ENCODE results near the gene TUBA1B. TPM values are rescaled to one million over a fixed set of nuclear protein-coding genes. Genes with fewer than 3 reads are reported as not detected.

The TUBA1B gene
- total RNA-seq, 1 donor from 2014 or later = 939 TPM

GRCh38 chr12:49091836-49092085 lies 39.4 kb downstream of the TUBA1B start:
- Histone ChIP-seq H3K27me3 (ENCODE audit: insufficient read depth, low read length) (peaks cover 60% of the 10 kb centered on the region), H3K79me2 (ENCODE audit: insufficient read depth, low read length) (no peaks in the 10 kb centered on the region), H3K9ac (ENCODE audit: low read length) (no peak overlapping the region), H3K4me1 (ENCODE audit: insufficient read depth, low read length) (peaks cover 32% of the 10 kb centered on the region), H3K27ac (ENCODE audit: low read depth, low read length) (no peak overlapping the region), H4K20me1 (ENCODE audit: insufficient read depth, low read length) (peaks cover 33% of the 10 kb centered on the region), H3K9me3 (ENCODE audit: insufficient read depth, low read depth, low read length) (no peaks in the 10 kb centered on the region), H3K36me3 (ENCODE audit: insufficient read depth, low read length) (peaks cover 2% of the 10 kb centered on the region), H2AFZ (ENCODE audit: low read depth, low read length) (peak overlapping the region; percentile 53), H3K4me2 (ENCODE audit: low read length) (peak overlapping the region; percentile 81), H3K4me3 (ENCODE audit: insufficient read depth, low read depth, low read length) (peak overlapping the region; percentile 25)
- Mint-ChIP-seq H3K36me3 (ENCODE audit: low read depth, unreplicated experiment) (peaks cover 16% of the 10 kb centered on the region), H3K9me3 (ENCODE audit: unreplicated experiment) (no peaks in the 10 kb centered on the region), H3K4me1 (ENCODE audit: low read depth, unreplicated experiment) (peaks cover 3% of the 10 kb centered on the region), H3K27ac (ENCODE audit: unreplicated experiment) (no peak overlapping the region), H3K27me3 (ENCODE audit: low read depth, unreplicated experiment) (peaks cover 45% of the 10 kb centered on the region), H3K4me3 (ENCODE audit: unreplicated experiment) (peak overlapping the region; percentile 76)
- DNase-seq (ENCODE audit: low read depth) = no peak
- no peak for FAIRE-seq
- TF ChIP-seq EZH2 (IDR thresholded peaks at IDR 0.05; ENCODE audit: insufficient read depth, low read length) = no peak
- TF ChIP-seq, protein P1, sequence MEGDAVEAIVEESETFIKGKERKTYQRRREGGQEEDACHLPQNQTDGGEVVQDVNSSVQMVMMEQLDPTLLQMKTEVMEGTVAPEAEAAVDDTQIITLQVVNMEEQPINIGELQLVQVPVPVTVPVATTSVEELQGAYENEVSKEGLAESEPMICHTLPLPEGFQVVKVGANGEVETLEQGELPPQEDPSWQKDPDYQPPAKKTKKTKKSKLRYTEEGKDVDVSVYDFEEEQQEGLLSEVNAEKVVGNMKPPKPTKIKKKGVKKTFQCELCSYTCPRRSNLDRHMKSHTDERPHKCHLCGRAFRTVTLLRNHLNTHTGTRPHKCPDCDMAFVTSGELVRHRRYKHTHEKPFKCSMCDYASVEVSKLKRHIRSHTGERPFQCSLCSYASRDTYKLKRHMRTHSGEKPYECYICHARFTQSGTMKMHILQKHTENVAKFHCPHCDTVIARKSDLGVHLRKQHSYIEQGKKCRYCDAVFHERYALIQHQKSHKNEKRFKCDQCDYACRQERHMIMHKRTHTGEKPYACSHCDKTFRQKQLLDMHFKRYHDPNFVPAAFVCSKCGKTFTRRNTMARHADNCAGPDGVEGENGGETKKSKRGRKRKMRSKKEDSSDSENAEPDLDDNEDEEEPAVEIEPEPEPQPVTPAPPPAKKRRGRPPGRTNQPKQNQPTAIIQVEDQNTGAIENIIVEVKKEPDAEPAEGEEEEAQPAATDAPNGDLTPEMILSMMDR (IDR thresholded peaks at IDR 0.05; ENCODE audit: insufficient read depth, low read depth, low read length) = no peak

- H4K20me1 ChIP-seq (ENCODE audit: insufficient read depth, low read length) = peaks cover 30% of the 10 kb centered on the region
- Mint-ChIP-seq H3K9me3 (ENCODE audit: unreplicated experiment) (no peaks in the 10 kb centered on the region), H3K4me3 (ENCODE audit: unreplicated experiment) (peak overlapping the region; percentile 60), H3K27ac (ENCODE audit: unreplicated experiment) (no peak overlapping the region), H3K36me3 (ENCODE audit: low read depth, unreplicated experiment) (peaks cover 12% of the 10 kb centered on the region), H3K27me3 (ENCODE audit: low read depth, unreplicated experiment) (peaks cover 43% of the 10 kb centered on the region), H3K4me1 (ENCODE audit: low read depth, unreplicated experiment) (peaks cover 5% of the 10 kb centered on the region)
- FAIRE-seq (no peak), DNase-seq (ENCODE audit: low read depth) (no peak)
- no peaks in the 10 kb centered on the region for H3K79me2 ChIP-seq (ENCODE audit: insufficient read depth, low read length)
- H2AFZ ChIP-seq (ENCODE audit: low read depth, low read length) = peak overlapping the region; percentile 53
- H3K4me3 ChIP-seq (ENCODE audit: insufficient read depth, low read depth, low read length) = no peak overlapping the region
- no peak overlapping the region for H3K9ac ChIP-seq (ENCODE audit: low read length)
- H3K4me2 ChIP-seq (ENCODE audit: low read length) = peak overlapping the region; percentile 81
- peaks cover 32% of the 10 kb centered on the region for H3K4me1 ChIP-seq (ENCODE audit: insufficient read depth, low read length)
- no peaks in the 10 kb centered on the region for H3K9me3 ChIP-seq (ENCODE audit: insufficient read depth, low read depth, low read length)
- no peak overlapping the region for H3K27ac ChIP-seq (ENCODE audit: low read depth, low read length)
- TF ChIP-seq, protein P1 (IDR thresholded peaks at IDR 0.05; ENCODE audit: insufficient read depth, low read depth, low read length) = no peak
- TF ChIP-seq EZH2 (IDR thresholded peaks at IDR 0.05; ENCODE audit: insufficient read depth, low read length) = peak; percentile 57
- no peaks in the 10 kb centered on the region for H3K36me3 ChIP-seq (ENCODE audit: insufficient read depth, low read length)
- peaks cover 60% of the 10 kb centered on the region for H3K27me3 ChIP-seq (ENCODE audit: insufficient read depth, low read length)
These were observed 39.9 kb downstream of the TUBA1B start for GRCh38 chr12:49091056-49091835.

Data from astrocyte (in vitro differentiated cells and primary cell).